Renal cortical epithelial cell (primary cell): Measurements from ENCODE around the gene RARB. TPM values are rescaled to one million over a fixed set of nuclear protein-coding genes. Genes with fewer than 3 reads are reported as not detected.
A peak's percentile ranks its signal among the peaks of the same experiment; 100 is the strongest.

Source experiments
- DNase-seq: peaks from one replicate; pipeline ENCODE4 v3.0.0-alpha.2; 2011; ENCODE audit warnings: low read depth
- total RNA-seq: library from RNA; depleted of rRNA; stranded (reverse); fragments of >200 nt; gene quantifications from 2 replicates; pipeline ENCODE4 v1.2.3, GENCODE V29; 2014

The RARB gene
- total RNA-seq, 1 donor from 2014 or later: 4.9 TPM

DNA sequence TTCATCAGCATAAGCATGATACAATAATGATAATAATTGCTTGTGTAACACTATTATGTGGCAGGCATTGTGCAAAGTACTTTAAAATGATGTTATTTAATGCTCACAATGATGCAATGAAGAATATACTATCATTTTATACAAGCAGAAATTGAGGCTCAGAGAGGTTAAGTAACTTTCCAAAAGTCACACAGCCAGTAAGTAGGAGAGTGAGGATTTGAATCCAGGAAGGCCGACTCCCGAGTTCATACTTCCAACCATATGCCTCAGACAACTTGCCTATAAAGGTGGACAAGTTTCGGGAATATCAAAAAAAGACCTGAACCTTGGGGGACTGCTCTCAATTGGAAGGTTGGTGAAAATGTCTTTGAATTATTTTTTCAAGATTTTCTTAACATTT, 19.9 kb downstream of the RARB start:
- DNase-seq: no peak

DNA sequence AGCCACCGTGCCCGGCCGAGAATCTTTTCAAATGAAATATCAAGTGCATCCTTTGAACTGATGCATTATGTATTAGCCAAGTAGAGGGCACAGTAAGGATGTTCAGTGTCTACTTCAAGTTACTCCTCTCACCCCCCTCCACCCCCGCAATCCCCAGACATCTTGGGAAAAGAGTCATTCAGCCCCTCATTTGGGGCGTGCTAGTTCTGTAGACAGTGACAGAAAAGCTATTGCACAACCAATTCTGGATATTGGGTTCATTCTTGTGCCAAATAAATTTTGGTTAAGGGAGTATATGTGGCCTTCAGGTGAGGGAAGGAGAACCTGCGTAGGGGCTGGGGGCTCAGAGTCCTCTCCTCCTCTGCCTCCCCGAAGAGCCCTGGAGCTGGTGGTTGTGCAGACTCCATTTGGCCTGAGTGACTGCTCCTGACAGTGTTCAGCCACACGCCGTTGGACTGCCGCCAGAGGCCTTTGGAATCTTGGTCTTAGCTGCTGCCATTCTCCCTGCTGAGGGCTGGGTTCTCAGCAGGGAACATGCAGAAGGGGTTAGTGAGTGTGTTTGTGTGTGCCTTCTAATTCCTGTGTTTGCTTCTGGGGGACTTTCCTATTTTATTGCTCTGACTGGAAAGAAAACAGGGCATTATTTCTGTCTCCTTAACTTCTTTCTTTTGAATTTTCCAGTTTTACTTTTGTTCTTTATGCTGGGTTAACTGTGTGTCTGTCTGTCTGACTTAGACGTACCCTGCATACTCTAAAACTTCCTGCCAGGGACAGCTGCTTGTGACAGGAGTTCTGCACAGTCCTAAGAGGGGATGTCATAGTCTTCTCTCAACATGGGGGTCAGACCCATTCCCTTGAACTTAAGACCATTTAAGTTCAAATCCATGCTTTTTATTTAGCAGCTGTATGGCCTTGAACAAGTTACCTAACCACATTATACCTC, 21.0 kb downstream of the RARB start:
- peak; percentile 74 for DNase-seq

GRCh38 chr3:25449857-25450256, 21.8 kb downstream of the RARB start:
- no peak for DNase-seq

DNA sequence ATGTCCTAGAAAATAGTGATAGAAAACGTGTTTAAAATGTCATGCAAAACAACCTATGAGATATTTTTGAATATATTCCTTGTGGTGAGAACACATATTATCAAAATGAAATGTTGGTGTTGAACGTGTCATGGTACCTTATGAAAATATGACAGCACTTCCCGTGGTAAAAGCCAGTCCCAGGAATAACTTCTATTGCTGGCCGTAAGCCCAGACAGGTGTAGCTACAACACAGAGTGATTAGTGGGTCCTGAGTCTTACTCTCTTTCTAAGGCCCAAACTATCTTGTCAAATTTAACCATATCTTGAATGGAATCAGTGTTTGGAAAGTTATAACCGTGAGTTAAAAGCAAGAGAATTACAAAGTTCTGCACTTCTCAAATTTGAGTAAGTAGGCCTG, 24.1 kb downstream of the RARB start:
- DNase-seq: no peak

DNA sequence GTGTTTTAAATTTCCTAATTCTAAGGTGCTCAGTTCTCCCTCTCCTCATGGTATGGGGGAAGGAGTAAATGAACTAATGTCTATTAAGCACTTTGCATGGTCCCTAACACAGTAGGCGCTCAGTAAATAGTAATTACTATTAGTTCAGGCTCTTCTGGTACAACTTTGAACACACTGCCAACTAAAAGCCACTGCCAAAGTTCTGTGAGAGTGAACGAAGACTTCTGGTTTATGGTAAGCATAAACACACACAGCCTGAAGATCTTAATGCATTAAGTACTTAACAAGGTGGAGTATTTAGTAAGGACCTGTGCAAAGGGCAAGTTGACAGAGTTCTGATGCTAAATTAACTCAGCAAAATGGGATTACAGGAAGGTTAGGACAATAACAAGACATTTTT, 24.7 kb downstream of the RARB start:
- DNase-seq: no peak

GRCh38 chr3:25453619-25454004, 25.5 kb downstream of the RARB start:
- no peak for DNase-seq

DNA sequence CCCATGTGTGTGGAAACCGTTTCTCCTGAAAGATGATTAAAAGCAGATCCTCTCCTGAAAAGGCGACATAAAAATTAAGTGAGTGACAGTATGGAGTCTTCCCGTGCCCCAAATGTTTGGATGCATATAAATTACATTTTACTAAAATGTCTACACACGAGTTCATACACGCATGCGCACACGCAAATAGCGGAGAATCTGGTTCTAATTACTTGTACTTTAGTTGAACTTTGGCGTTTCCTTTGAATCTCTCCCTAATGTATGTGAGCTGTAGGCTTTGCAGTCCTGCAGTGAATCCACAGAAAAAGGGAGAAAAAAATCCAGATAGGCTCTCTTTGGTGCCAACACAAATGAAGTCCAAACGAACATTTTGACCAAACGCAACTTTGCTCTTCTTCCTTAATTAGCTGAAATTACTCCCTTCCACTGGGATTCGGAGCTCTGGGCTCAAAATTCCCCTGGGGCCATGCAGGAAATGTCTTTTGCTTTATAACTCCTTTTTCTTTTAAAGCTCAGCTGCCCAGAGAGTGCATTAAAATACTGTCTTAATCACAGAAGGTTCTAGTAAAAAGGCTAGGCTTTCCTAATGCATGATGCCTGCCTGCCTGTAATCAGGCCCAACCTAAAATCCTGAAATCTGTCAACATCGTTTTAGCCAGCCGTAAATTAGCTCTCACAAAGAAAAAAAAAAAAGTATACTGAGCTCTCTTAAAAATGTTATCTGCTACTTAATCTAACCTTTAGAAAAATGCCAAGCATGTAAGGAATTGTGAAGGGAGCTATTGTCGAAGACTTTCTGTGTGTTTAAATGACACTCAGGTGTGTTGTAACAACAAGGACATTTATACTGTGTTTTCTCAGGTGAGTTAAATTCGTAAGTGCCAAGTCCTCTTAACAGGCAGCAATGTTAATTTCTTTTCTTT, 26.2 kb downstream of the RARB start:
- DNase-seq: peak; percentile 55

- no peak for DNase-seq
These were observed 27.5 kb downstream of the RARB start for GRCh38 chr3:25455441-25456132.

GRCh38 chr3:25456723-25457670, 28.9 kb downstream of the RARB start:
- no peak for DNase-seq

- peak; percentile 55 for DNase-seq
These were observed 29.8 kb downstream of the RARB start for GRCh38 chr3:25457671-25458419.

DNA sequence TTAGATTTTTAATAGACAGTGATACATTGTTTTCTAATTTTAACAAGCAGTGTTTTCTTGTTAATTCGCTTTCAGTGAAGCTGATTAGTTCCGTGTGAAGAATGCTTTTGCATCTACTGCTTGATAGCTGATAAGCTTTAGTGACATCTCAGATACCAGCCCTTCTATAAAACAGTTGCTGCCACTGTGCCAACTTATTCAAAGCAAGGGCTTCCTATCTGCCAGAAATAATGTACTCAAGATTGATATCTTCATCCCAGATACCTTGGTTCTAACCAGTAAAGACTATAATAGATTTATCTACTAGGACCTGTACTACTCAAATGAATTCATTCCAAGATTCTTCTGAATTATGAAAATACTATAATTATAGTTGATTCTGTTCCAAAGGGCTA, 30.4 kb downstream of the RARB start:
- DNase-seq: no peak

DNA sequence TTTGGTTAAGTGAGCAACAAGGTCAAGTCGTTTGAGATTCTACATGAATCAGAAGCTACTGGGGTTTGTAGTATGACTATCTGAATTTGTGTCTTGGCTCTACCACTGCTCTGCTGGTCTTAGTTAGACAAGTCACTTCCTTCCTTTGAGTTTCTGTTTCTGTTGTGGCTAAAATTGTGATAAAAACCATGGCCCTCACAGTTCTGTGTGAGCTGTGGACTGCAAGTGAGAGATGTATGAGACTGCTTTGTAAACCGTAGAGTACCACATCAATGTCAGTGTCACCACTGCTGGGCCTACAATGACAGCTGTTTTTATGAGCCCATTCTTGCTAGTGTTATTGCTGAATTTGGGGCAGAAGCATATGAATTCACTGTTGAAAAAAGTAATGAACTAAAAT, 32.7 kb downstream of the RARB start:
- no peak for DNase-seq

- DNase-seq: no peak
These were observed 33.9 kb downstream of the RARB start for GRCh38 chr3:25461946-25462345.

- DNase-seq: no peak
These were observed 34.4 kb downstream of the RARB start for GRCh38 chr3:25462495-25462894.

- DNase-seq: no peak
These were observed 35.9 kb downstream of the RARB start for GRCh38 chr3:25463836-25464418.

DNA sequence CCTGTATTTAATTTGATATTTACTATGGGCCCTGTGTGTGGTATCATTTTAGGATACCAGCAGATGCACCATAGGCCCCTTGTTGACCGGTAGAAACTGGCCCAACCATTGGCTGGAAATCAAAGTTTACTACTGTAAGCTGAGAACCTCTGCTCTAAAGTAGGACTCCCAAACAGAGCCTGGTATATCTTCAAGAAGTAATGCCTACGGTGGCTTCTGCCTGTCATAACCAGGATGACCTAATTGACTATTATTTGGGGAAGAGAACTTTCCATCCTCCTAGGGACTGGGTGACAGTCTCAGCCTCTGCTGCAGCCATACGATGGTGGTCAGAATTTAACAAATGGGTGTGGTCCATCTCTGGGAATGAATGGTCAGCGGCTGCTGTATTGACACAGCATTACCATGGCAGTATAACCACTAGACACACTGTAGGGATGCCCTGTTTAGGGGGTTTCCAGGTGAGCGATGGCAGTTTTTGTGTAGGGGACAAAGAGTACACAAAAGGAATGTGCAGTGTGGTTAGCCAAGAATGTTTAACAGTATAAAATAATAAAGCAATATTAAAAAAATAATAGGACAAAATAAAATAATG, 37.3 kb downstream of the RARB start:
- no peak for DNase-seq

- DNase-seq: no peak
These were observed 40.8 kb downstream of the RARB start for GRCh38 chr3:25468866-25469319.

DNA sequence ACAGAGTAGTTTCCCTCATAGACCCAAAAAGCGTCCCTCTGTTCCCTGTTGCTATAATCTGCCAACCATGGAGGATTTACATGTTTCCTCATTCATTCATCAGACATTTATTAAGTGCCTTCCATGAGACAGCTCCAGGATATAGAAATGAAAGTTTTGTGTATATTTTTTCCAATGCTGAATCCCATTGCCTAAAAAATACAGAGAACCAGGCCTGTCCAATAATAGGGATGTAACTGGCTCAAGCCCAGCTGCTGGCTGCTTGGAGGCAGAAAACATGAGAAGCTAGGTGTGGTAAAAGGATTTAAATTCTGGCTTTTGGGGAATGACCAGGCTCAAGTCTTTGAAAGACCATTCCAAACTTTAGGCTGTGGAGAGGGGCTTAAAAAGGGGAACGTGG, 41.5 kb downstream of the RARB start:
- DNase-seq: no peak

DNA sequence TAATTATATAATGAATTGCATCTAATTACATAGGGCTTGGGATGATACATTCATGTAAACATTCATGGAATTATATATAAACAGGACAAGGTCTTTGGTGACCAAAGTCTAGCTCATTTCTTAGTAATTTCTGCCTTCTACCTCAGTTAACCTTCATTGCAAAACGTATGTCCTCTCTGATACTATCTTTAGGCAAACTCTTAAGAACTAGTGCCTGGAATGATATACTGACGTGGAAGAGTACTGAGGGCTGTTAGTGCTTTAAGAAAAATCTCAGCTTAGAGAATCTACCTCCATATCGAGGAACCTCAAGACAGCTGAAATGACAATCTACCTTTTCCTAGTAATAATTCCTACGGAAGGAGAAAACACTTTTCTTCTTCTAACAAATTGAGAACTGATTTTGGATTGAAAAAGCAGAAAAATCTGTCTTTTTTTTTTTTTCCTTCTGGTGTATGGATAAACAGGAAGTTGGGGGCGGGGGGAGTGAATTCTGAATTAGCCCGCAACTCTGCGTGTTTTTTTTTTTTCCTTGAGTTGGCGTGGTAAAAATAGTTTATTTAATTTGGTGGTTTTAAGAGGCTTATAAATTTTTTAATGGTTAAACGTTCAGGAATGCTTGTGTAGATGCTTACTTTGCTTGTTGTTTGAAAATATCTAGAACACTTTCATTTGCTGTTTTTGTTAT, 43.2 kb downstream of the RARB start:
- no peak for DNase-seq
